Liver (tissue), 3 donors: ENCODE data around the gene TFDP2.

Source experiments
- JUND ChIP-seq, 2 donors: IDR thresholded peaks; 2 replicates each; pipeline ENCODE4 v1.6.1; 2016; ENCODE audit warnings: antibody characterized with exemption in 2 of 2
- TAF1 ChIP-seq: conservative IDR thresholded peaks from 2 replicates; pipeline ENCODE4 v1.6.1; 2016; ENCODE audit warnings: antibody characterized with exemption, mild to moderate bottlenecking
- YY1 ChIP-seq: IDR thresholded peaks from 2 replicates; pipeline ENCODE4 v1.6.1; 2016; ENCODE audit warnings: antibody characterized with exemption, mild to moderate bottlenecking
- TF ChIP-seq, protein P1 (sequence below): fragments of 150-350 bp; IDR thresholded peaks from 2 replicates; pipeline ENCODE4 v1.5.1; 2017; ENCODE audit warnings: improper control_type of control experiment, low read depth, low read length; ENCODE audit not compliant: missing input control
- TF ChIP-seq, protein P2 (sequence below): IDR thresholded peaks from 2 replicates; pipeline ENCODE4 v1.6.1; 2016; ENCODE audit warnings: antibody characterized with exemption, mild to moderate bottlenecking
- donor health status: healthy.
- donor health status: healthy.

DNA sequence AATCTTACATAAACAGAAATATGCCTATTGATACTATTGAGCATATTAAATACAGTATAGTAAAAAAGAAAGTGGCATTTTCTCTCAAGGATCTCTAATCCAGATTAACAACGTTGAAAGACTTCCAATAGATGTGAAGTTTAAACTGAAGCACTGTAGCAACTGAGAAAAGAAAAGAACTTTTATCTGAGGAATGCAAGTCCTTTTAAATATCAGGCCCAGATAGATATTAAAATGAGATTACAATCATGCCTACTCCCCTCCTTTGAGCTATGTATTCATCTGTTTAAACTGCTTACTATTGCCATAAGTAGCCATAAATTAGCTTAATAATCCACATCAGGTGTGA is 102.3 kb downstream of the TFDP2 start:
- TF ChIP-seq, protein P1, sequence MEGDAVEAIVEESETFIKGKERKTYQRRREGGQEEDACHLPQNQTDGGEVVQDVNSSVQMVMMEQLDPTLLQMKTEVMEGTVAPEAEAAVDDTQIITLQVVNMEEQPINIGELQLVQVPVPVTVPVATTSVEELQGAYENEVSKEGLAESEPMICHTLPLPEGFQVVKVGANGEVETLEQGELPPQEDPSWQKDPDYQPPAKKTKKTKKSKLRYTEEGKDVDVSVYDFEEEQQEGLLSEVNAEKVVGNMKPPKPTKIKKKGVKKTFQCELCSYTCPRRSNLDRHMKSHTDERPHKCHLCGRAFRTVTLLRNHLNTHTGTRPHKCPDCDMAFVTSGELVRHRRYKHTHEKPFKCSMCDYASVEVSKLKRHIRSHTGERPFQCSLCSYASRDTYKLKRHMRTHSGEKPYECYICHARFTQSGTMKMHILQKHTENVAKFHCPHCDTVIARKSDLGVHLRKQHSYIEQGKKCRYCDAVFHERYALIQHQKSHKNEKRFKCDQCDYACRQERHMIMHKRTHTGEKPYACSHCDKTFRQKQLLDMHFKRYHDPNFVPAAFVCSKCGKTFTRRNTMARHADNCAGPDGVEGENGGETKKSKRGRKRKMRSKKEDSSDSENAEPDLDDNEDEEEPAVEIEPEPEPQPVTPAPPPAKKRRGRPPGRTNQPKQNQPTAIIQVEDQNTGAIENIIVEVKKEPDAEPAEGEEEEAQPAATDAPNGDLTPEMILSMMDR: no peak
- no peak for TF ChIP-seq YY1
- TF ChIP-seq TAF1: no peak
- TF ChIP-seq JUND (IDR thresholded peaks at IDR 0.05): no peak
- TF ChIP-seq, protein P2, sequence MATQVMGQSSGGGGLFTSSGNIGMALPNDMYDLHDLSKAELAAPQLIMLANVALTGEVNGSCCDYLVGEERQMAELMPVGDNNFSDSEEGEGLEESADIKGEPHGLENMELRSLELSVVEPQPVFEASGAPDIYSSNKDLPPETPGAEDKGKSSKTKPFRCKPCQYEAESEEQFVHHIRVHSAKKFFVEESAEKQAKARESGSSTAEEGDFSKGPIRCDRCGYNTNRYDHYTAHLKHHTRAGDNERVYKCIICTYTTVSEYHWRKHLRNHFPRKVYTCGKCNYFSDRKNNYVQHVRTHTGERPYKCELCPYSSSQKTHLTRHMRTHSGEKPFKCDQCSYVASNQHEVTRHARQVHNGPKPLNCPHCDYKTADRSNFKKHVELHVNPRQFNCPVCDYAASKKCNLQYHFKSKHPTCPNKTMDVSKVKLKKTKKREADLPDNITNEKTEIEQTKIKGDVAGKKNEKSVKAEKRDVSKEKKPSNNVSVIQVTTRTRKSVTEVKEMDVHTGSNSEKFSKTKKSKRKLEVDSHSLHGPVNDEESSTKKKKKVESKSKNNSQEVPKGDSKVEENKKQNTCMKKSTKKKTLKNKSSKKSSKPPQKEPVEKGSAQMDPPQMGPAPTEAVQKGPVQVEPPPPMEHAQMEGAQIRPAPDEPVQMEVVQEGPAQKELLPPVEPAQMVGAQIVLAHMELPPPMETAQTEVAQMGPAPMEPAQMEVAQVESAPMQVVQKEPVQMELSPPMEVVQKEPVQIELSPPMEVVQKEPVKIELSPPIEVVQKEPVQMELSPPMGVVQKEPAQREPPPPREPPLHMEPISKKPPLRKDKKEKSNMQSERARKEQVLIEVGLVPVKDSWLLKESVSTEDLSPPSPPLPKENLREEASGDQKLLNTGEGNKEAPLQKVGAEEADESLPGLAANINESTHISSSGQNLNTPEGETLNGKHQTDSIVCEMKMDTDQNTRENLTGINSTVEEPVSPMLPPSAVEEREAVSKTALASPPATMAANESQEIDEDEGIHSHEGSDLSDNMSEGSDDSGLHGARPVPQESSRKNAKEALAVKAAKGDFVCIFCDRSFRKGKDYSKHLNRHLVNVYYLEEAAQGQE: no peak
